Stimulated activated CD4-positive, alpha-beta T cell treated with anti-CD3 and anti-CD28 coated beads, Interleukin-15, amount 100 ng/mL, for 24 hours (primary cell): Measurements from ENCODE around the gene STYXL1.
A peak's percentile ranks its signal among the peaks of the same experiment; 100 is the strongest.
"Not testable (repeated sequence)": the region's sequence is repeated elsewhere in the genome, so short reads cannot be mapped to it uniquely, and the experiment has no call there.

Experiments
- DNase-seq: peaks from one replicate; pipeline ENCODE4 v3.0.0-alpha.2; 2020

STYXL1 gene

GRCh38 chr7:76023002-76023401 is 24.8 kb downstream of the STYXL1 start:
- no peak for DNase-seq

- DNase-seq, result no peak
Measured at GRCh38 chr7:76022026-76022780, 25.6 kb downstream of the STYXL1 start.

GRCh38 chr7:76020031-76020714 is 27.6 kb downstream of the STYXL1 start:
- DNase-seq, result peak; percentile 78

DNA sequence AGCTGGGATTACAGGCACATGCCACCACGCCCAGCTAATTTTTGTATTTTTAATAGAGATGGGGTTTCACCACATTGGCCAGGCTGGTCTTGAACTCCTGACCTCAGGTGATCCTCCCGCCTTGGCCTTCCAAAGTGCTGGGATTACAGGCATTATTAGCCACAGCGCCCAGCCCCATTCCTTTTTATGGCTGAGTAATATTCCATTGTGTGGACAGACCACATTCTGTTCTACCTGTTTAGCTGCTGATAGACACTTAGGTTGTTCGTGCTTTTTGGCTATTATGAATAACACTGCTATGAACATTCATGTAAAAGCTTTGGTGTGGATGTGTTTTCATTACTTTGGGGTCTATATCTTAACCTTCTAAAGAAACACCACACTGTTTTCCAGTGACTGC is 29.3 kb downstream of the STYXL1 start:
- DNase-seq, result not testable (repeated sequence)

GRCh38 chr7:76016191-76016947 is 31.4 kb downstream of the STYXL1 start:
- DNase-seq, result no peak

DNA sequence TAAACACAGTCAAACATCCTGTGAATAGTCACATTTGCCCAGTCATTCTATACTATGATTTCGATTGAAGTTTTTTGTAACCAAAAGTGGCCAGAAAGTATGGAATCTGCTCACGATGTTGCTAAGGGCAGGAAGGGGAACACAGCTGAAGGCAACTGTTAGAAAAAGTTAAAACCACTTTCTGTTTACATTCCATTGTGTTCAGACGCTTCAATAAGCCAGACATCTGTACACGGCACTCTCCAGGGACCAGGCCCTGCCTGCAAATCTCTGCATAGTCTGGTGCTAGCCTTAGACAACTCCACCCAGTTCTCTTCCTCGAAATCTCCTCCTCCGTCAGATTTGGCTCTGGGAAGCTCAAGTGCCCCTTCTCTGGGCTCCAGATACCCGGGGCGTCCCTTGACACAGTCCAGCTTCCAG is 36.3 kb downstream of the STYXL1 start:
- DNase-seq, result no peak

GRCh38 chr7:76009672-76010600 is 37.9 kb downstream of the STYXL1 start:
- no peak for DNase-seq

GRCh38 chr7:76008156-76008687 is 39.6 kb downstream of the STYXL1 start:
- peak; percentile 20 for DNase-seq

GRCh38 chr7:76005004-76005403 is 42.8 kb downstream of the STYXL1 start:
- not testable (repeated sequence) for DNase-seq

GRCh38 chr7:76003351-76003750 is 44.4 kb downstream of the STYXL1 start:
- DNase-seq, result no peak

DNA sequence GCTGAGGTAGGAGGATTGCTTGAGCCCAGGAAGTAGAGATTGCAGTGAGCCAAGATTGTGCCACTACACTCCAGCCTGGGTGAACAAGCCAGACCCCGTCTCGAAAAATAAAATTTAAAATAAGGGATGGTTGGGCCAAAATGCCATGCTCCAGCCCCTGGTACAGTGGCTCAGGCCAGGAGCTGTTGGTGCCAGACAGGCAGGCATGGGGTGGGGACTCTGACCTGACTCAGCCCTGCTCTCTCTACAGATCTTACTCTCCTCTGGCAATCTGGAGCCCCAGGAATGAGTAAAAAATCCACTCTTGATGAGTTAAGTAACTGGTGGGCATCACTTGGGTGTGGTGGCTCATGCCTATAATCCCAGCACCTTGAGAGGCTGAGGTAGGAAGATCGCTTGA is 45.0 kb downstream of the STYXL1 start:
- no peak for DNase-seq

- no peak for DNase-seq
Measured at GRCh38 chr7:76002139-76002538, 45.7 kb downstream of the STYXL1 start.

DNA sequence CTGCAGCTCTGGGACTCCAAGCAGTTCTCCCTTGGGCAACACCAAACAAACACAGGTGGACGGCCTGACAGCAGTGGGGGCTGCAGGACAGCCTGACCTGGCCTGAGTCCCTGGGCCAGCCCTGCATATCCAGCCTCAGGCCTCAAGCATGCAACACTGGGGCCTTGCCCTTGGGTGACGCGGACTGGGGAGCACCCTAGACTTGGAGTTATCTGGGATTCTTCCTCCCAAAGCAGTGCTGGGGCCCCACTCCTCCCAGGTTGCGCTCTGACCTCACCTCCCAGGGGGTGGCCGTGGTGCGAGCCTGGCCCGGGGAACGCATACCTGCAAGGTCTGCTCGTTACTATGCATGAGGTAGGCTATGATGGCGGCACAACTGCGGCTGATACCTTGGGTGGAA is 47.2 kb downstream of the STYXL1 start:
- DNase-seq, result no peak

- no peak for DNase-seq
Measured at GRCh38 chr7:75998038-75998437, 49.8 kb downstream of the STYXL1 start.

DNA sequence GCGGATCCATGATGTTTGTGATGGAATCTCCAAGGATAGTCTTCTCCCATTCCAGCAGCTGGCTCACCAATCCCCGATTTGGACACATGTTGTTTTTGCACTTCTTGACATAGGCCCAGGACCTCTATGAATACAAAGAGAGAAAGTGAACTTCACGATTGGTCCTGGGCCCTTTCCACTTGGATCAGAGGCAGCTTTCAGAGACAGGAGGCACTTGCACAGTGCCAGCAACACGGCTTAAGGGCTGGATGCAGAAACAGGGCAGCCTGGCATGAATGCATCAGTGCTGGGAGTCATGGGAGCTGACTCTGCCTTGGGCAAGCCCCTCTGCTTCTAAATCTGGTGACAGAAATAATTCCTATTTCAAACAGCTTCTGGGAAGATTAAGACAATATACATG is 51.3 kb downstream of the STYXL1 start:
- DNase-seq, result no peak

- DNase-seq, result no peak
Measured at GRCh38 chr7:75995996-75996395, 51.8 kb downstream of the STYXL1 start.

DNA sequence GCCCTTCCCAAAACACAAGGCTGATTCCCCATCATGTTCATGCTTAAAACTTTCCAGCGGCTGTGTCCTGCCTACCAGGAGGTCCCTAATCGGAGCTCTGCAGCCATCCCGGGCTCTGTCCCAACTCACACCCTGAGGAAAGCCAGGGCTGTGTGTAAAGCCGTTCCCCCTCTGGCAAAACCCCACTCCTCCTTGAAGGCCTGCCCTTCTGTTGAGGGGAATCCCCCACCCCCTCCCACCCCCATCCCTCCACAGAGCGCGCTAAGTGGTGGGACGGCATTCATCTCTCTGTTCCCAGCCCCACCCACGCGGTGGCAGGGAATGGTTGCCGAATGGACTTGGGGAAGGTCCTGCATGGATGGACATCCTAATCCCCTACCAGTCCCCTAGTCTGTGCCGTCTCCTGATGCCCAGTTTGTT is 52.7 kb downstream of the STYXL1 start:
- no peak for DNase-seq

DNA sequence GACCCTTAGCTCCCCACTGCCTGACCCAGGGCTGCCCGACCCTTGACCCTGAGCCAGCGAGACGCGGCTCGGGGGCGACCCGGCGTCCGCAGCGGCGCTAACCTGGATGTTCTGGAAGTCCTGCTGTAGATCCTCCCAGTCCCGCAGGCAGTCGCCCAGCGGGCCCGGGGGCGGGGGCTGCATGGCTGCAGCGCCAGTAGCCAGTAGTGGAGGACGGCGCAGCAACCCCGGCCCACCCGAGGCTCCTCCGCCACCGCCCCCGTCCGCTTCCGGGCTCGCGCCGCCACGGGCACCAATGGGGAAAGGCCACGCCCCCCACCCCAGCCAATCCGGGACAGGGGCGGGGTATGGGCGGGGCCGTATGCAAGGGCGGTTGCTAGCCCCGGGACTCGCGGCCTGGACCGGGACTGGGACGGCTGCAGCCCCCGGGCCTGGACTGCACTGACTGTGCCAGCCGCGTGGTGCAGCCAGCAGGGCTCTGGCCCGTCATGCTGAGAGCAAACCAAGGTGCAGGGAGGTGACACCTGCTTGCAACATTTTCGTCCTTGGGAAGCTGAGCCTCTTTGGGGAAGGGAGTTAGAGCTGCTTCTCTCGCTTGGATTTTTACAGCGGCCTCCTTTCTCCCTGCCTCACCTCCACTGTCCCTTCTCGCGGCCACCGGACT is 53.3 kb downstream of the STYXL1 start, which contains the start of gene TMEM120A:
TMEM120A (minus strand) TSS at position 208 of the 664 bp plus-strand sequence; CDS start at position 183, 25 bp downstream.
- DNase-seq, result peak; percentile 98

GRCh38 chr7:75993689-75994387 is 54.0 kb downstream of the STYXL1 start:
- peak; percentile 17 for DNase-seq

- DNase-seq, result no peak
Measured at GRCh38 chr7:75992083-75992755, 55.6 kb downstream of the STYXL1 start.
